MM.1S (cell line): Measurements from ENCODE around the gene ITGA8.

Source experiments
- DNase-seq: peaks from one replicate; pipeline ENCODE4 v3.0.0-alpha.2; 2015
- H2AFZ ChIP-seq: fragments of 300-600 bp; sonication (generic); 2 replicates; pipeline ENCODE4 v1.6.0; 2016; ENCODE audit warnings: antibody characterized with exemption, low read length
- H3F3A ChIP-seq: fragments of 300-600 bp; sonication (generic); 2 replicates; pipeline ENCODE4 v1.6.1; 2016; ENCODE audit warnings: mild to moderate bottlenecking, antibody characterized with exemption, low read length, moderate library complexity, mixed read lengths; ENCODE audit not compliant: insufficient read depth
- H3K27ac ChIP-seq: fragments of 300-600 bp; sonication (generic); 2 replicates; pipeline ENCODE4 v1.5.1; 2016; ENCODE audit warnings: mild to moderate bottlenecking, low read length
- H3K27me3 ChIP-seq: fragments of 300-600 bp; sonication (generic); replicated peaks from 2 replicates; pipeline ENCODE4 v1.6.0; 2016; ENCODE audit warnings: low read length; ENCODE audit not compliant: insufficient read depth
- H3K36me3 ChIP-seq: fragments of 300-600 bp; sonication (generic); replicated peaks from 2 replicates; pipeline ENCODE4 v1.6.1; 2016; ENCODE audit warnings: mild to moderate bottlenecking, low read length, mixed read lengths; ENCODE audit not compliant: insufficient read depth
- H3K4me1 ChIP-seq: fragments of 300-600 bp; sonication (generic); 2 replicates; pipeline ENCODE4 v1.6.1; 2016; ENCODE audit warnings: low read length, mixed read lengths
- H3K4me2 ChIP-seq: fragments of 300-600 bp; sonication (generic); 2 replicates; pipeline ENCODE4 v1.6.0; 2016; ENCODE audit warnings: low read depth, low read length
- H3K4me3 ChIP-seq: fragments of 300-600 bp; sonication (generic); 2 replicates; pipeline ENCODE4 v1.5.1; 2016; ENCODE audit warnings: low read length, mixed read lengths
- H3K79me2 ChIP-seq: fragments of 300-600 bp; sonication (generic); 2 replicates; pipeline ENCODE4 v1.6.1; 2016; ENCODE audit warnings: mixed run types, low read length, mixed read lengths
- H3K9ac ChIP-seq: fragments of 300-600 bp; sonication (generic); 2 replicates; pipeline ENCODE4 v1.6.1; 2016; ENCODE audit warnings: low read length, mixed read lengths
- H3K9me2 ChIP-seq: fragments of 300-600 bp; sonication (generic); replicated peaks from 2 replicates; pipeline ENCODE4 v1.6.1; 2016; ENCODE audit warnings: mild to moderate bottlenecking, low read length, mixed read lengths; ENCODE audit not compliant: insufficient read depth
- H3K9me3 ChIP-seq: fragments of 300-600 bp; sonication (generic); replicated peaks from 2 replicates; pipeline ENCODE4 v1.6.1; 2016; ENCODE audit warnings: mild to moderate bottlenecking, low read length, mixed read lengths; ENCODE audit not compliant: insufficient read depth
- H4K20me1 ChIP-seq: fragments of 300-600 bp; sonication (generic); 2 replicates; pipeline ENCODE4 v1.6.1; 2016; ENCODE audit warnings: mild to moderate bottlenecking, low read length, moderate library complexity, mixed read lengths; ENCODE audit not compliant: insufficient read depth
- CTCF ChIP-seq: fragments of 300-600 bp; sonication (generic); IDR thresholded peaks from 2 replicates; pipeline ENCODE4 v1.5.1; 2016; ENCODE audit warnings: antibody characterized with exemption, low read length, mixed read lengths
- EZH2 ChIP-seq: fragments of 300-600 bp; sonication (generic); optimal IDR thresholded peaks from 2 replicates; pipeline ENCODE3; 2017; ENCODE audit warnings: low read depth, mild to moderate bottlenecking, antibody characterized with exemption, low read length, mixed read lengths
- EZH2phosphoT487 ChIP-seq: fragments of 300-600 bp; sonication (generic); IDR thresholded peaks from 2 replicates; pipeline ENCODE4 v1.6.1; 2018; ENCODE audit warnings: antibody characterized with exemption, low read length

The ITGA8 gene

DNA sequence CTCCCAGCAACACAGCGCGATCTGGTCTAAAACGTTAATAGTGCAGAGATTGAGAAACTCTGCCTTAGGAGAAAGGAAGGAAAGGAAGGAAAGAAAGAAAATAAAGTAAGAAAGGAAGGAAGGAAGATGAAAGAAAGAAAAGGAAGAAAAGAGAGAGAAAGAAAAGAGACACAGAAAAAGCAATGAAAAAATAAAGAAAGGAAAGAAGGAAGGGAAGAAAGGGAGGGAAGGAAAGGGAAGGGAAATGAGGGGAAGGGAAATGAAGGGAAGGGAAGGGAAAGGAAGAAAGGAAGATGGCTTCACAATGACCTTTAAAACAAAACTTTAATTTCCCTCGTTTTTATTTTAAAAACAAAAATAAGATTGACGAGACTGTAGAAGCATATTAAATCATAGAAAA is 173.1 kb downstream of the ITGA8 start:
- Histone ChIP-seq H3K4me2 (no peak overlapping the region), H3F3A (no peaks in the 10 kb centered on the region), H3K27ac (no peak overlapping the region), H3K79me2 (no peaks in the 10 kb centered on the region), H3K4me1 (no peaks in the 10 kb centered on the region), H4K20me1 (no peaks in the 10 kb centered on the region), H3K9me2 (no peaks in the 10 kb centered on the region), H3K27me3 (no peaks in the 10 kb centered on the region), H2AFZ (no peak overlapping the region), H3K9ac (no peak overlapping the region), H3K9me3 (no peaks in the 10 kb centered on the region), H3K36me3 (peaks cover 18% of the 10 kb centered on the region), H3K4me3 (no peak overlapping the region)
- TF ChIP-seq EZH2phosphoT487 (no peak), CTCF (no peak), EZH2 (no peak)
- DNase-seq: no peak

DNA sequence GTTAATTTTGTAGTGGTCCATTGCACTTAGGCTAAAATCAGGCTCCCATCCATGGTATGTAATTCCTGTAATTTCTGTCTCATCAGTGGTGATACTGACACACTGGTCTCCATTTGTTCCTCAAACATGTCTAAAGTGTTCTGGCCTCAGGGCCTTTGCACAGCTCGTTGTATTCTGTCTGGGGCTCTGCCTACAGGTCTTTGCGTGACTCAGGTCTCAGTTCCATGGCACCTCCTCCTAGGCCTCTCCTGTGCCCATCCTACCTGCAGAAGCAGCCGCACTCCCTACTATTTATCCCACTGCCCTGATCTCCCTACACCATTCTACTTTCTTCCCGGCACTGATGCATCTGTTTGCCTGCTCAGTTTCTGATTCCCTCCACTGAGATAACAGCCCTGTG is 173.8 kb downstream of the ITGA8 start:
- H3K9me2 ChIP-seq: no peaks in the 10 kb centered on the region
- no peaks in the 10 kb centered on the region for H3K79me2 ChIP-seq
- H2AFZ ChIP-seq: no peak overlapping the region
- H3F3A ChIP-seq: no peaks in the 10 kb centered on the region
- no peak overlapping the region for H3K9ac ChIP-seq
- H3K4me2 ChIP-seq: no peak overlapping the region
- no peaks in the 10 kb centered on the region for H4K20me1 ChIP-seq
- no peaks in the 10 kb centered on the region for H3K9me3 ChIP-seq
- H3K36me3 ChIP-seq: peaks cover 18% of the 10 kb centered on the region
- DNase-seq: no peak
- H3K27me3 ChIP-seq: no peaks in the 10 kb centered on the region
- H3K4me1 ChIP-seq: no peaks in the 10 kb centered on the region
- H3K27ac ChIP-seq: no peak overlapping the region
- TF ChIP-seq CTCF (no peak), EZH2 (no peak), EZH2phosphoT487 (no peak)
- no peak overlapping the region for H3K4me3 ChIP-seq

DNA sequence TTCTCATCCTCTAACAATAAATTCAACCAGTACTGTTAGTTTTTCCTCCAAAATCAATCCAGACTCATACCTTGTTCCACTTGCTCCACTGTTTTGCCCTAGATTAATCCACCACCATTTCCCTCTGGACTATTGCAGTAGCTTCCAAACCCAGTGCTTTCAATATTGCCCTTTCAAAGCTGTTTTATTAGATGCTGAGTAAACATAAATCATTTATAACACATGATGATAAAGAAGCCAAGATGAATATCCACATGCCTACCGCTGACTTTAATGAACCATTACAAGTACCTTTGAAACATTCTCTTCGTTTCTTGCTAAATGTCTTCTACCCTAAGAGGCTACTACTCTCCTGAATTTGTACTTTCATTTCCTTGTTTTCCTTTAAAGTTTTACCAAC is 174.5 kb downstream of the ITGA8 start:
- Histone ChIP-seq H3K4me2 (no peak overlapping the region), H3K9me3 (no peaks in the 10 kb centered on the region), H3K27ac (no peak overlapping the region), H3K4me3 (no peak overlapping the region), H3K4me1 (no peaks in the 10 kb centered on the region), H3K27me3 (no peaks in the 10 kb centered on the region), H2AFZ (no peak overlapping the region), H4K20me1 (no peaks in the 10 kb centered on the region), H3K36me3 (peaks cover 16% of the 10 kb centered on the region), H3F3A (no peaks in the 10 kb centered on the region), H3K9ac (no peak overlapping the region), H3K9me2 (no peaks in the 10 kb centered on the region), H3K79me2 (no peaks in the 10 kb centered on the region)
- TF ChIP-seq CTCF (no peak), EZH2 (no peak)
- no peak for DNase-seq

DNA sequence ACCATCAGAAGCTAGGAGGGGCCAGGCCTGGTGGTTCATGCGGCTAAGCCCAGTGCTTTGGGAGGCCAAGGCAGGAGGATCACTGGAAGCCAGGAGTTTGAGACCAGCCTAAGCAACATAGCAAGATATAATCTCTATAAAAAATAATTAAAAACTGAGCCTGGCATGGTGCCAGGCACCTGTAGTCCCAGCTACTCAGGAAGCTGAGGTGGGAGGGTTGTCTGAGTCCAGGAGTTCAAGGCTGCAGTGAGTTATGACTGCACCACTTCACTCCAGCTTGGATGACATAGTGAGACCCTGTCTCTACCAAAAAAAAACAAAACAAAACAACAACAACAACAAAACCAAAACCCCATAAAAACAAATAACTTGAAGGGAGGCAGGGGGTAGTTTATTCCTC is 175.7 kb downstream of the ITGA8 start:
- Histone ChIP-seq H3K36me3 (peaks cover 16% of the 10 kb centered on the region), H3K27ac (no peak overlapping the region), H3K4me3 (no peak overlapping the region), H3K9ac (no peak overlapping the region), H2AFZ (no peak overlapping the region), H3F3A (no peaks in the 10 kb centered on the region), H3K4me1 (no peaks in the 10 kb centered on the region), H4K20me1 (no peaks in the 10 kb centered on the region), H3K27me3 (no peaks in the 10 kb centered on the region), H3K9me3 (no peaks in the 10 kb centered on the region), H3K4me2 (no peak overlapping the region), H3K79me2 (no peaks in the 10 kb centered on the region), H3K9me2 (no peaks in the 10 kb centered on the region)
- TF ChIP-seq EZH2phosphoT487 (no peak), EZH2 (no peak), CTCF (no peak)
- no peak for DNase-seq
